ENCODE results near the gene NOVA2. TPM values are rescaled to one million over a fixed set of nuclear protein-coding genes. Genes with fewer than 3 reads are reported as not detected.

NOVA2 gene
- total and polyA plus RNA-seq, 2 donors (not counting 1 experiment from before 2014, with no cell fraction given), result not detected

GRCh38 chr19:45902651-45903625 lies 70.7 kb downstream of the NOVA2 start:
- H3K4me3 ChIP-seq (ENCODE audit: control extremely low read depth in 1 of 5, extremely low read depth in 1 of 5, insufficient read depth in 1 of 5, low read depth in 2 of 5, low read length in 4 of 5), result peak overlapping the region; percentile 68 to 88 (median 74)
- Mint-ChIP-seq H3K4me3 (peak overlapping the region; percentile 89), H3K27ac (peak overlapping the region; percentile 95), H3K27me3 (no peaks in the 10 kb centered on the region), H3K9me3 (ENCODE audit: insufficient read depth) (no peaks in the 10 kb centered on the region), H3K4me1 (peaks cover 32% of the 10 kb centered on the region)
- POLR2A ChIA-PET, result interaction anchor here (0.6 to 2.9 kb wide), 5 partner anchors 11 to 354 kb away, joined by 3 to 33 read pairs (median 7); partner anchors contain the start of genes FOXA3, IRF2BP1 and SYMPK
- TF ChIP-seq EZH2 (IDR thresholded peaks at IDR 0.05; ENCODE audit: borderline replicate concordance, insufficient read depth, low read depth, low read length, poor library complexity, severe bottlenecking) (no peak), CTCF (IDR thresholded peaks at IDR 0.05) (no peak)
- peaks cover 16 to 21% of the 10 kb centered on the region in 2 donors for H3K4me1 ChIP-seq (ENCODE audit: control insufficient read depth in 2 of 2, insufficient read depth in 2 of 2, low read length in 2 of 2)
- H3K27ac ChIP-seq (ENCODE audit: low read length in 2 of 2), result peak overlapping the region; percentile 64 to 70
- CTCF ChIA-PET, result interaction anchor here (0.8 to 2.7 kb wide), 5 partner anchors 15 to 106 kb away, joined by 3 to 15 read pairs (median 4); partner anchors contain the start of genes CCDC61, FOXA3 and SYMPK
- 3% methylated on average over 67 of the region's 73 CpGs for WGBS (ENCODE audit: insufficient coverage)
- H3K9me3 ChIP-seq (ENCODE audit: control extremely low read depth in 1 of 3, control insufficient read depth in 2 of 3, insufficient read depth in 1 of 3, low read length in 2 of 3), result no peaks in the 10 kb centered on the region
- peaks cover 20% of the 10 kb centered on the region for H3K79me2 ChIP-seq (ENCODE audit: control insufficient read depth, insufficient read depth, low read length)
- peaks cover 3 to 9% of the 10 kb centered on the region in 2 experiments for H3K36me3 ChIP-seq (replicated peaks in 1 of 2; ENCODE audit: control extremely low read depth in 1 of 2, control insufficient read depth in 1 of 2, extremely low read depth in 1 of 2, insufficient read depth in 2 of 2, low read length in 1 of 2)
- peak overlapping the region; percentile 73 for H3K9ac ChIP-seq (ENCODE audit: low read length)
- intact Hi-C loops (cut with micrococcal nuclease), result loop anchor here (1.0 kb wide), 5 partner anchors 17 to 113 kb away; partner anchors contain the start of genes CCDC61, IRF2BP1 and SYMPK
- H4K20me1 ChIP-seq (ENCODE audit: control insufficient read depth, insufficient read depth, low read length, poor library complexity, severe bottlenecking), result no peaks in the 10 kb centered on the region
- ATAC-seq (ENCODE audit: low read depth) (peak; percentile 83), DNase-seq (peak; percentile 100)
- peak overlapping the region; percentile 89 for H3K4me2 ChIP-seq (replicated peaks; ENCODE audit: low read depth, low read length, poor library complexity, severe bottlenecking)
- peak overlapping the region; percentile 82 for H2AFZ ChIP-seq (ENCODE audit: insufficient read depth, low read depth, low read length, poor library complexity, severe bottlenecking)
- no peaks in the 10 kb centered on the region for H3K27me3 ChIP-seq (replicated peaks in 1 of 4; ENCODE audit: control extremely low read depth in 1 of 4, control insufficient read depth in 3 of 4, insufficient read depth in 4 of 4, low read length in 3 of 4)

Measured in B cell (primary cell).